Brain microvascular endothelial cell (primary cell): ENCODE data around the gene GUCD1.

ENCODE experiments used
- DNase-seq: peaks from one replicate; pipeline ENCODE4 v3.0.0-alpha.2; 2020
- H3K27ac ChIP-seq: fragments of 250-450 bp; sonication (Bioruptor Pico); 2 replicates; pipeline ENCODE4 v1.5.1; 2020; ENCODE audit warnings: mild to moderate bottlenecking, moderate library complexity
- H3K27me3 ChIP-seq: fragments of 250-450 bp; sonication (Bioruptor Pico); replicated peaks from 2 replicates; pipeline ENCODE4 v1.5.1; 2020; ENCODE audit warnings: mild to moderate bottlenecking
- H3K36me3 ChIP-seq: fragments of 250-450 bp; sonication (Bioruptor Pico); replicated peaks from 2 replicates; pipeline ENCODE4 v1.5.1; 2020; ENCODE audit warnings: mild to moderate bottlenecking
- H3K4me3 ChIP-seq: 2 replicates; pipeline ENCODE4 v1.5.1; 2011; ENCODE audit warnings: low read depth, mild to moderate bottlenecking, control low read depth, low read length, moderate library complexity
- CTCF ChIP-seq: IDR thresholded peaks from 2 replicates; pipeline ENCODE4 v1.5.1; 2011; ENCODE audit warnings: low read depth, mild to moderate bottlenecking, moderate library complexity, low read length, control low read depth, inconsistent platforms; ENCODE audit errors: missing control alignments
- in situ Hi-C: cut with HindIII; loops from 2 replicates; pipeline ENCODE4 v1.10.0; 2017; ENCODE audit warnings: low sequenced_read_pairs, low pct_ligation_motif_present

Gene GUCD1

GRCh38 chr22:24548812-24549211 is 6.1 kb downstream of the GUCD1 start:
- H3K36me3 ChIP-seq: peaks cover 31% of the 10 kb centered on the region
- no peaks in the 10 kb centered on the region for H3K27me3 ChIP-seq
- H3K27ac ChIP-seq: no peak overlapping the region
- TF ChIP-seq CTCF: no peak
- no peak for DNase-seq
- in situ Hi-C loops: no loop called here
- H3K4me3 ChIP-seq: no peak overlapping the region

GRCh38 chr22:24543679-24544243 is 11.2 kb downstream of the GUCD1 start:
- H3K27me3 ChIP-seq: no peaks in the 10 kb centered on the region
- TF ChIP-seq CTCF: no peak
- H3K27ac ChIP-seq: no peak overlapping the region
- DNase-seq: no peak
- H3K36me3 ChIP-seq: peaks cover 65% of the 10 kb centered on the region
- no peak overlapping the region for H3K4me3 ChIP-seq
- in situ Hi-C loops: no loop called here

GRCh38 chr22:24543185-24543601 is 11.7 kb downstream of the GUCD1 start:
- no peak overlapping the region for H3K4me3 ChIP-seq
- no peak for DNase-seq
- no peak overlapping the region for H3K27ac ChIP-seq
- no peaks in the 10 kb centered on the region for H3K27me3 ChIP-seq
- peaks cover 64% of the 10 kb centered on the region for H3K36me3 ChIP-seq
- TF ChIP-seq CTCF: no peak
- in situ Hi-C loops: no loop called here

GRCh38 chr22:24542641-24543040 is 12.3 kb downstream of the GUCD1 start:
- no peak for DNase-seq
- Histone ChIP-seq H3K27ac (no peak overlapping the region), H3K36me3 (peaks cover 59% of the 10 kb centered on the region)

GRCh38 chr22:24541681-24542515 is 13.0 kb downstream of the GUCD1 start:
- no peaks in the 10 kb centered on the region for H3K27me3 ChIP-seq
- in situ Hi-C loops: no loop called here
- TF ChIP-seq CTCF: no peak
- DNase-seq: no peak
- no peak overlapping the region for H3K4me3 ChIP-seq
- peaks cover 51% of the 10 kb centered on the region for H3K36me3 ChIP-seq
- H3K27ac ChIP-seq: no peak overlapping the region

More at GRCh38 chr22:24542641-24543040, 12.3 kb downstream of the GUCD1 start:
- in situ Hi-C loops: no loop called here
- TF ChIP-seq CTCF: no peak
- Histone ChIP-seq H3K27me3 (no peaks in the 10 kb centered on the region), H3K4me3 (no peak overlapping the region)

GRCh38 chr22:24540470-24540869 is 14.5 kb downstream of the GUCD1 start:
- no peak overlapping the region for H3K27ac ChIP-seq
- H3K36me3 ChIP-seq: peaks cover 43% of the 10 kb centered on the region
- in situ Hi-C loops: no loop called here

More at GRCh38 chr22:24540470-24540869, 14.5 kb downstream of the GUCD1 start:
- no peak overlapping the region for H3K4me3 ChIP-seq
- no peaks in the 10 kb centered on the region for H3K27me3 ChIP-seq
- DNase-seq: no peak
- TF ChIP-seq CTCF: no peak
